Measurements from ENCODE around the gene METAP2. TPM values are rescaled to one million over a fixed set of nuclear protein-coding genes. Genes with fewer than 3 reads are reported as not detected.

The METAP2 gene
- total RNA-seq, 1 experiment from 2014 or later: 127 TPM

DNA sequence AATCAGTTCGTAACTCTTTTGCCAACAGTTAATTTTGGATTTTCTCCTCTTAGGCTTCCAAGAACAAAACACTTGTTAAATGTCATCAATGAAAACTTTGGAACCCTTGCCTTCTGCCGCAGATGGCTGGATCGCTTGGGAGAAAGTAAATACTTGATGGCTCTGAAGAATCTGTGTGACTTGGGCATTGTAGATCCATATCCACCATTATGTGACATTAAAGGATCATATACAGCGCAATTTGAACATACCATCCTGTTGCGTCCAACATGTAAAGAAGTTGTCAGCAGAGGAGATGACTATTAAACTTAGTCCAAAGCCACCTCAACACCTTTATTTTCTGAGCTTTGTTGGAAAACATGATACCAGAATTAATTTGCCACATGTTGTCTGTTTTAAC is 39.6 kb downstream of the METAP2 start:
- CTCF ChIA-PET: interaction anchor here (1.0 kb wide), 1 partner anchor 21 kb away, joined by 3 read pairs; no protein-coding TSS in a partner anchor
- RAD21 ChIA-PET (ENCODE audit: low non-redundant PET in 1 of 2, low total read pairs in 2 of 2, uncharacterized antibody in 2 of 2, unreplicated experiment in 2 of 2): no interaction called here
- Histone ChIP-seq H3K79me2 (ENCODE audit: insufficient read depth, low read length) (peaks cover 18% of the 10 kb centered on the region), H2AFZ (ENCODE audit: low read depth, low read length, poor library complexity, severe bottlenecking) (no peak overlapping the region), H3K4me2 (ENCODE audit: low read length) (no peak overlapping the region), H3K9me3 (ENCODE audit: control insufficient read depth in 1 of 2, insufficient read depth in 1 of 2, low read depth in 1 of 2, low read length in 2 of 2) (no peaks in the 10 kb centered on the region), H3K27ac (ENCODE audit: low read depth, low read length) (no peak overlapping the region), H4K20me1 (ENCODE audit: insufficient read depth) (0 out of 2 replicates have a peak, but pooled peaks cover 2% of the 10 kb centered on the region), H3K9me2 (ENCODE audit: insufficient read depth) (no peaks in the 10 kb centered on the region), H3K9ac (ENCODE audit: low read length) (no peak overlapping the region), H3K36me3 (ENCODE audit: control insufficient read depth in 1 of 2, insufficient read depth in 2 of 2, low read length in 2 of 2) (peaks cover 32 to 40% of the 10 kb centered on the region in 2 experiments), H3K4me1 (ENCODE audit: control insufficient read depth in 1 of 2, insufficient read depth in 2 of 2, low read length in 2 of 2) (no peaks in the 10 kb centered on the region), H3K27me3 (ENCODE audit: insufficient read depth, low read length) (no peaks in the 10 kb centered on the region), H3K4me3 (replicated peaks in 1 of 2; ENCODE audit: low read depth in 1 of 2, low read length in 2 of 2) (no peak overlapping the region)
- intact Hi-C loops (cut with micrococcal nuclease): no loop called here
- no TSS peak for BruUV-seq (replicated peaks)
- POLR2A ChIA-PET: no interaction called here
- ATAC-seq (no peak), DNase-seq (ENCODE audit: low read depth, low spot score) (no peak)
- no peak for TF ChIP-seq YY1 (IDR thresholded peaks at IDR 0.05; ENCODE audit: extremely low read depth, insufficient replicate concordance, low read depth, low read length)
- no peak for TF ChIP-seq EZH2phosphoT487 (IDR thresholded peaks at IDR 0.05; ENCODE audit: borderline replicate concordance)
- TF ChIP-seq POLR2A (IDR thresholded peaks at IDR 0.05; ENCODE audit: borderline replicate concordance, extremely low read depth, insufficient read depth, insufficient read length): no peak
- TF ChIP-seq SRF (IDR thresholded peaks at IDR 0.05; ENCODE audit: low read depth): no peak
- TF ChIP-seq CEBPB (IDR thresholded peaks at IDR 0.05; ENCODE audit: low read depth): no peak
- TF ChIP-seq POLR2AphosphoS5 (IDR thresholded peaks at IDR 0.05; ENCODE audit: low read depth, low read length): no peak
- no peak for TF ChIP-seq RAD21 (IDR thresholded peaks at IDR 0.05; ENCODE audit: low read depth)
- TF ChIP-seq, protein P1, sequence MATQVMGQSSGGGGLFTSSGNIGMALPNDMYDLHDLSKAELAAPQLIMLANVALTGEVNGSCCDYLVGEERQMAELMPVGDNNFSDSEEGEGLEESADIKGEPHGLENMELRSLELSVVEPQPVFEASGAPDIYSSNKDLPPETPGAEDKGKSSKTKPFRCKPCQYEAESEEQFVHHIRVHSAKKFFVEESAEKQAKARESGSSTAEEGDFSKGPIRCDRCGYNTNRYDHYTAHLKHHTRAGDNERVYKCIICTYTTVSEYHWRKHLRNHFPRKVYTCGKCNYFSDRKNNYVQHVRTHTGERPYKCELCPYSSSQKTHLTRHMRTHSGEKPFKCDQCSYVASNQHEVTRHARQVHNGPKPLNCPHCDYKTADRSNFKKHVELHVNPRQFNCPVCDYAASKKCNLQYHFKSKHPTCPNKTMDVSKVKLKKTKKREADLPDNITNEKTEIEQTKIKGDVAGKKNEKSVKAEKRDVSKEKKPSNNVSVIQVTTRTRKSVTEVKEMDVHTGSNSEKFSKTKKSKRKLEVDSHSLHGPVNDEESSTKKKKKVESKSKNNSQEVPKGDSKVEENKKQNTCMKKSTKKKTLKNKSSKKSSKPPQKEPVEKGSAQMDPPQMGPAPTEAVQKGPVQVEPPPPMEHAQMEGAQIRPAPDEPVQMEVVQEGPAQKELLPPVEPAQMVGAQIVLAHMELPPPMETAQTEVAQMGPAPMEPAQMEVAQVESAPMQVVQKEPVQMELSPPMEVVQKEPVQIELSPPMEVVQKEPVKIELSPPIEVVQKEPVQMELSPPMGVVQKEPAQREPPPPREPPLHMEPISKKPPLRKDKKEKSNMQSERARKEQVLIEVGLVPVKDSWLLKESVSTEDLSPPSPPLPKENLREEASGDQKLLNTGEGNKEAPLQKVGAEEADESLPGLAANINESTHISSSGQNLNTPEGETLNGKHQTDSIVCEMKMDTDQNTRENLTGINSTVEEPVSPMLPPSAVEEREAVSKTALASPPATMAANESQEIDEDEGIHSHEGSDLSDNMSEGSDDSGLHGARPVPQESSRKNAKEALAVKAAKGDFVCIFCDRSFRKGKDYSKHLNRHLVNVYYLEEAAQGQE (IDR thresholded peaks at IDR 0.05; ENCODE audit: low read depth): no peak
- TF ChIP-seq FOSL1 (IDR thresholded peaks at IDR 0.05; ENCODE audit: low read depth): no peak
- TF ChIP-seq ZNF274 (IDR thresholded peaks at IDR 0.05; ENCODE audit: low read depth, low read length): no peak
- TF ChIP-seq, protein P2, sequence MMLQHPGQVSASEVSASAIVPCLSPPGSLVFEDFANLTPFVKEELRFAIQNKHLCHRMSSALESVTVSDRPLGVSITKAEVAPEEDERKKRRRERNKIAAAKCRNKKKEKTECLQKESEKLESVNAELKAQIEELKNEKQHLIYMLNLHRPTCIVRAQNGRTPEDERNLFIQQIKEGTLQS (IDR thresholded peaks at IDR 0.05): no peak
- TF ChIP-seq SIN3A (IDR thresholded peaks at IDR 0.05; ENCODE audit: low read depth): no peak
- TF ChIP-seq CTCF (IDR thresholded peaks at IDR 0.05 in 2 of 3, conservative IDR thresholded peaks at IDR 0.05 in 1 of 3; ENCODE audit: borderline replicate concordance in 1 of 3, insufficient read depth in 1 of 3, low read depth in 2 of 3, low read length in 2 of 3): no peak
- TF ChIP-seq, protein P3, sequence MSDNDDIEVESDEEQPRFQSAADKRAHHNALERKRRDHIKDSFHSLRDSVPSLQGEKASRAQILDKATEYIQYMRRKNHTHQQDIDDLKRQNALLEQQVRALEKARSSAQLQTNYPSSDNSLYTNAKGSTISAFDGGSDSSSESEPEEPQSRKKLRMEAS (IDR thresholded peaks at IDR 0.05): no peak

All from HCT116 (cell line).